ENCODE measurements around the gene GDF2.
A peak's percentile ranks its signal among the peaks of the same experiment; 100 is the strongest.

GDF2 gene

DNA sequence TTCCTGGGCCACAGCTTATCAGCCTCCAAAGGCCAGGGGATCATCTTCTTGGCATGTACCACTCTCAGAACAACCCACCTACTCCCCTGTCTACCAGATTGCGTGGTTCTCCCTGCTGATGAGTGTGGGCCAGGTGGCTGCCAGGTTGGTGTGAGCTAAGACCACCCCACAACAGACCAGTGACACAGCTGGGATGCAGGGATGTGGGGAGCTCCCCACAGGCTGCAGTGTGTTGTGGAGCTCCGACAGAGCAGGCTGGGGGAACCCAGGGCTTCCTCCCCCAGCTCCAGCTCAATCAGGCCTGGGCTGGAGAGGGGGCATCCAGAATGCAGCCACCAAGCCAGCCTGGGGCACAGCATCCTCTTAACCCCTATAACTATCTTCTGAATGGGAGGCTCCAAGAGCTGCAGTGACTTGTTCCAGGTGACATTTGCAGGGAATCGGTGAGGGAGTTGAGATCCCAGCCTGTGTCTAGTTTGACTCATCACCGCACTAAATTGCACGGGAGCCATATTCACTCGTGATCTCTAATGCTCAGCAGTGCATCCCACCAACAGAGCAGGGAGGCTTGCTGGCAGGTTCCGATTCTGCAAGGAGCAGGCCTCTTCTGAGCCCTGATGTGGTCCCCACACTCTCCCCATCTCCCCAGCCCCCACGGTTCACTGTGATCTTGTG is 596 bp upstream of the GDF2 start:
- H3K4me1 ChIP-seq (ENCODE audit: control insufficient read depth in 2 of 2, insufficient read depth in 2 of 2, low read length in 2 of 2) = no peaks in the 10 kb centered on the region
- no peaks in the 10 kb centered on the region for H3K36me3 ChIP-seq (ENCODE audit: control insufficient read depth in 2 of 2, insufficient read depth in 2 of 2, low read length in 2 of 2)
- H3K27me3 ChIP-seq (ENCODE audit: control insufficient read depth in 2 of 2, insufficient read depth in 2 of 2, low read length in 2 of 2) = no peaks in the 10 kb centered on the region

GRCh38 chr10:47323087-47323486 is 833 bp downstream of the GDF2 start:
- no peaks in the 10 kb centered on the region for H3K27me3 ChIP-seq (ENCODE audit: control insufficient read depth in 2 of 2, insufficient read depth in 2 of 2, low read length in 2 of 2)
- no peak overlapping the region for H3K4me3 ChIP-seq (ENCODE audit: low read length in 2 of 2)
- no peak overlapping the region for H3K9ac ChIP-seq (ENCODE audit: low read depth in 1 of 2, low read length in 2 of 2)
- H3K9me3 ChIP-seq (ENCODE audit: control insufficient read depth in 2 of 2, low read length in 2 of 2) = no peaks in the 10 kb centered on the region
- no peaks in the 10 kb centered on the region for H3K4me1 ChIP-seq (ENCODE audit: control insufficient read depth in 2 of 2, insufficient read depth in 2 of 2, low read length in 2 of 2)
- H3K27ac ChIP-seq (ENCODE audit: low read depth in 2 of 2, low read length in 2 of 2) = no peak overlapping the region
- H3K36me3 ChIP-seq (ENCODE audit: control insufficient read depth in 2 of 2, insufficient read depth in 2 of 2, low read length in 2 of 2) = no peaks in the 10 kb centered on the region

More for the DNA sequence above, 596 bp upstream of the GDF2 start:
- no peak overlapping the region for H3K27ac ChIP-seq (ENCODE audit: low read depth in 2 of 2, low read length in 2 of 2)
- H3K9me3 ChIP-seq (ENCODE audit: control insufficient read depth in 2 of 2, low read length in 2 of 2) = no peaks in the 10 kb centered on the region
- H3K4me3 ChIP-seq (ENCODE audit: low read length in 2 of 2) = no peak overlapping the region
- H3K9ac ChIP-seq (ENCODE audit: low read depth in 1 of 2, low read length in 2 of 2) = no peak overlapping the region

GRCh38 chr10:47323636-47324296 is 1.5 kb downstream of the GDF2 start:
- H3K27me3 ChIP-seq (ENCODE audit: control insufficient read depth in 2 of 2, insufficient read depth in 2 of 2, low read length in 2 of 2) = no peaks in the 10 kb centered on the region
- H3K36me3 ChIP-seq (ENCODE audit: control insufficient read depth in 2 of 2, insufficient read depth in 2 of 2, low read length in 2 of 2) = no peaks in the 10 kb centered on the region
- no peak overlapping the region for H3K27ac ChIP-seq (ENCODE audit: low read depth in 2 of 2, low read length in 2 of 2)
- no peaks in the 10 kb centered on the region for H3K9me3 ChIP-seq (ENCODE audit: control insufficient read depth in 2 of 2, low read length in 2 of 2)
- no peak overlapping the region for H3K9ac ChIP-seq (ENCODE audit: low read depth in 1 of 2, low read length in 2 of 2)
- H3K4me1 ChIP-seq (ENCODE audit: control insufficient read depth in 2 of 2, insufficient read depth in 2 of 2, low read length in 2 of 2) = no peaks in the 10 kb centered on the region
- no peak overlapping the region for H3K4me3 ChIP-seq (ENCODE audit: low read length in 2 of 2)

DNA sequence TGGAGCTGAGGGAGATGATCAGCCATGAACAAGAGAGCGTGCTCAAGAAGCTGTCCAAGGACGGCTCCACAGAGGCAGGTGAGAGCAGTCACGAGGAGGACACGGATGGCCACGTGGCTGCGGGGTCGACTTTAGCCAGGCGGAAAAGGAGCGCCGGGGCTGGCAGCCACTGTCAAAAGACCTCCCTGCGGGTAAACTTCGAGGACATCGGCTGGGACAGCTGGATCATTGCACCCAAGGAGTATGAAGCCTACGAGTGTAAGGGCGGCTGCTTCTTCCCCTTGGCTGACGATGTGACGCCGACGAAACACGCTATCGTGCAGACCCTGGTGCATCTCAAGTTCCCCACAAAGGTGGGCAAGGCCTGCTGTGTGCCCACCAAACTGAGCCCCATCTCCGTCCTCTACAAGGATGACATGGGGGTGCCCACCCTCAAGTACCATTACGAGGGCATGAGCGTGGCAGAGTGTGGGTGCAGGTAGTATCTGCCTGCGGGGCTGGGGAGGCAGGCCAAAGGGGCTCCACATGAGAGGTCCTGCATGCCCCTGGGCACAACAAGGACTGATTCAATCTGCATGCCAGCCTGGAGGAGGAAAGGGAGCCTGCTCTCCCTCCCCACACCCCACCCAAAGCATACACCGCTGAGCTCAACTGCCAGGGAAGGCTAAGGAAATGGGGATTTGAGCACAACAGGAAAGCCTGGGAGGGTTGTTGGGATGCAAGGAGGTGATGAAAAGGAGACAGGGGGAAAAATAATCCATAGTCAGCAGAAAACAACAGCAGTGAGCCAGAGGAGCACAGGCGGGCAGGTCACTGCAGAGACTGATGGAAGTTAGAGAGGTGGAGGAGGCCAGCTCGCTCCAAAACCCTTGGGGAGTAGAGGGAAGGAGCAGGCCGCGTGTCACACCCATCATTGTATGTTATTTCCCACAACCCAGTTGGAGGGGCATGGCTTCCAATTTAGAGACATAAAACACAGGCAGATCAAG is 3.3 kb downstream of the GDF2 start:
- Histone ChIP-seq H3K27me3 (ENCODE audit: control insufficient read depth in 2 of 2, insufficient read depth in 2 of 2, low read length in 2 of 2) (no peaks in the 10 kb centered on the region), H3K4me3 (ENCODE audit: low read length in 2 of 2) (no peak overlapping the region), H3K4me1 (ENCODE audit: control insufficient read depth in 2 of 2, insufficient read depth in 2 of 2, low read length in 2 of 2) (peaks cover 9 to 10% of the 10 kb centered on the region in 2 donors), H3K9me3 (ENCODE audit: control insufficient read depth in 2 of 2, low read length in 2 of 2) (no peaks in the 10 kb centered on the region), H3K9ac (ENCODE audit: low read depth in 1 of 2, low read length in 2 of 2) (no peak overlapping the region), H3K27ac (ENCODE audit: low read depth in 2 of 2, low read length in 2 of 2) (no peak overlapping the region), H3K36me3 (ENCODE audit: control insufficient read depth in 2 of 2, insufficient read depth in 2 of 2, low read length in 2 of 2) (no peaks in the 10 kb centered on the region)

DNA sequence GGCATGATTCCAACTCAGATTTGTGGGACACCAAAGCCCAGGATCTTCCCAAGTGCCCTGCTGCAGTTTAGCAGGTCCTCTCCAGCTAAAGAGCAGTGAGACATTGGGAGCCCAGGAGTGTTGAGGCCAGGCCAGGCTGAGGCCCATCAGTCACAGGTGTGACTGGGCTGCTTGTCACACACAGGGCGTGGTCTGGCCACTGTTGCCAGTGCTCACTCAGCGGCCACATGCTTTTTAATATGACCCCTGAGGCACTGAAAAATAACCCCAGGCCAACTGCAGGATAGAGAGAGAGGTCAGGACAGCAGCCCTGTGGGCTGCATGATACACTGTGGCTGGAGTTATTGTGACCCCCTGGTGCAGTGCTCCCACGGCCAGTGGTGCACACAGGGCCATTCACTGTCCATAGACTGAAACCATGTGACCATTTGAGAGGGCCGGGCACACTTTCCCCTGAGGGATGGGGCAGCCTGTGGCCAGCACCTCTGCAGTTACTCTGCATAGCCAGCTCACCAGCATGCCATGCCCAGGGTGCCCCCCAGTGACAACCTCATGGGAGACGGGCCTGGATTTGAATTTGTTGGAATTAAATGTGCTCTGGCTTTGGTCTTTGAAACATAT is 4.2 kb downstream of the GDF2 start:
- no peaks in the 10 kb centered on the region for H3K36me3 ChIP-seq (ENCODE audit: control insufficient read depth in 2 of 2, insufficient read depth in 2 of 2, low read length in 2 of 2)
- H3K9ac ChIP-seq (ENCODE audit: low read depth in 1 of 2, low read length in 2 of 2) = no peak overlapping the region
- H3K4me3 ChIP-seq (ENCODE audit: low read length in 2 of 2) = no peak overlapping the region
- no peak overlapping the region for H3K27ac ChIP-seq (ENCODE audit: low read depth in 2 of 2, low read length in 2 of 2)
- no peaks in the 10 kb centered on the region for H3K9me3 ChIP-seq (ENCODE audit: control insufficient read depth in 2 of 2, low read length in 2 of 2)
- H3K4me1 ChIP-seq (ENCODE audit: control insufficient read depth in 2 of 2, insufficient read depth in 2 of 2, low read length in 2 of 2) = peaks cover 13 to 17% of the 10 kb centered on the region in 2 donors
- no peaks in the 10 kb centered on the region for H3K27me3 ChIP-seq (ENCODE audit: control insufficient read depth in 2 of 2, insufficient read depth in 2 of 2, low read length in 2 of 2)

GRCh38 chr10:47326927-47327330 is 4.7 kb downstream of the GDF2 start:
- Histone ChIP-seq H3K9me3 (ENCODE audit: control insufficient read depth in 2 of 2, low read length in 2 of 2) (no peaks in the 10 kb centered on the region), H3K36me3 (ENCODE audit: control insufficient read depth in 2 of 2, insufficient read depth in 2 of 2, low read length in 2 of 2) (no peaks in the 10 kb centered on the region), H3K27ac (ENCODE audit: low read depth in 2 of 2, low read length in 2 of 2) (no peak overlapping the region), H3K4me1 (ENCODE audit: control insufficient read depth in 2 of 2, insufficient read depth in 2 of 2, low read length in 2 of 2) (peaks cover 14 to 22% of the 10 kb centered on the region in 2 donors), H3K9ac (ENCODE audit: low read depth in 1 of 2, low read length in 2 of 2) (no peak overlapping the region), H3K4me3 (ENCODE audit: low read length in 2 of 2) (no peak overlapping the region), H3K27me3 (ENCODE audit: control insufficient read depth in 2 of 2, insufficient read depth in 2 of 2, low read length in 2 of 2) (no peaks in the 10 kb centered on the region)

- H3K4me3 ChIP-seq (ENCODE audit: low read length in 2 of 2) = no peak overlapping the region
- peaks cover 14 to 23% of the 10 kb centered on the region in 2 donors for H3K4me1 ChIP-seq (ENCODE audit: control insufficient read depth in 2 of 2, insufficient read depth in 2 of 2, low read length in 2 of 2)
- no peaks in the 10 kb centered on the region for H3K9me3 ChIP-seq (ENCODE audit: control insufficient read depth in 2 of 2, low read length in 2 of 2)
- no peaks in the 10 kb centered on the region for H3K36me3 ChIP-seq (ENCODE audit: control insufficient read depth in 2 of 2, insufficient read depth in 2 of 2, low read length in 2 of 2)
- H3K9ac ChIP-seq (ENCODE audit: low read depth in 1 of 2, low read length in 2 of 2) = peak overlapping the region in 1 of 2 donors; percentile 29
- H3K27ac ChIP-seq (ENCODE audit: low read depth in 2 of 2, low read length in 2 of 2) = peak overlapping the region in 1 of 2 donors; percentile 72
- no peaks in the 10 kb centered on the region for H3K27me3 ChIP-seq (ENCODE audit: control insufficient read depth in 2 of 2, insufficient read depth in 2 of 2, low read length in 2 of 2)
These were observed 7.6 kb downstream of the GDF2 start for GRCh38 chr10:47329855-47330254.

GRCh38 chr10:47330366-47330765 is 8.1 kb downstream of the GDF2 start:
- H3K36me3 ChIP-seq (ENCODE audit: control insufficient read depth in 2 of 2, insufficient read depth in 2 of 2, low read length in 2 of 2) = no peaks in the 10 kb centered on the region
- H3K9ac ChIP-seq (ENCODE audit: low read depth in 1 of 2, low read length in 2 of 2) = peak overlapping the region in 1 of 2 donors; percentile 29
- H3K27ac ChIP-seq (ENCODE audit: low read depth in 2 of 2, low read length in 2 of 2) = peak overlapping the region; percentile 72 to 75
- no peaks in the 10 kb centered on the region for H3K9me3 ChIP-seq (ENCODE audit: control insufficient read depth in 2 of 2, low read length in 2 of 2)
- no peaks in the 10 kb centered on the region for H3K27me3 ChIP-seq (ENCODE audit: control insufficient read depth in 2 of 2, insufficient read depth in 2 of 2, low read length in 2 of 2)
- peak overlapping the region; percentile 13 to 38 for H3K4me3 ChIP-seq (ENCODE audit: low read length in 2 of 2)
- H3K4me1 ChIP-seq (ENCODE audit: control insufficient read depth in 2 of 2, insufficient read depth in 2 of 2, low read length in 2 of 2) = peaks cover 14 to 23% of the 10 kb centered on the region in 2 donors

DNA sequence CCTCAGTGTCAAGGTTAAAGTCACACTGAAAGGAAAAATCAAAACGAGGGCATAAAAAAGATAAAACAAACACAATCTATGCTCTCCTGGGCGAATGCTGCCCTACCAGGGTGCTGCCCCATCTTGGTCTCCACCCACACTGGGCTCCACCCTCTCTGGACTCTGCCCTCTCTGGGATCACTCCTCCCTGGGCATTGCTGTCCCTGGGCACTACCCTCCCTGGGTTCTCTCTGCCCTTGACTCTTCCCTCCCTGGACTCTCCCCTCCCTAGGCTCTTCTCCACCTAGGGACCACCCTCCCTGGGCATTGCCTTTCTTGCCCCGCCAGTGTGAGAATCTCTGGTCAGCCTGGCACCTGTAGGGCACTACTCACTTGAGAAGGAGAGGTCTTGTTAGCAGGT is 8.6 kb downstream of the GDF2 start:
- Histone ChIP-seq H3K27ac (ENCODE audit: low read depth in 2 of 2, low read length in 2 of 2) (peak overlapping the region; percentile 72 to 75), H3K27me3 (ENCODE audit: control insufficient read depth in 2 of 2, insufficient read depth in 2 of 2, low read length in 2 of 2) (no peaks in the 10 kb centered on the region)

More for the DNA sequence above, 8.6 kb downstream of the GDF2 start:
- Histone ChIP-seq H3K36me3 (ENCODE audit: control insufficient read depth in 2 of 2, insufficient read depth in 2 of 2, low read length in 2 of 2) (no peaks in the 10 kb centered on the region), H3K9me3 (ENCODE audit: control insufficient read depth in 2 of 2, low read length in 2 of 2) (no peaks in the 10 kb centered on the region), H3K4me3 (ENCODE audit: low read length in 2 of 2) (peak overlapping the region; percentile 13 to 38), H3K4me1 (ENCODE audit: control insufficient read depth in 2 of 2, insufficient read depth in 2 of 2, low read length in 2 of 2) (peaks cover 14 to 23% of the 10 kb centered on the region in 2 donors), H3K9ac (ENCODE audit: low read depth in 1 of 2, low read length in 2 of 2) (peak overlapping the region in 1 of 2 donors; percentile 29)
